Dermis blood vessel endothelial cell (primary cell): ENCODE measurements around the gene MTF1. TPM values are rescaled to one million over a fixed set of nuclear protein-coding genes. Genes with fewer than 3 reads are reported as not detected.

Experiments
- DNase-seq: peaks from one replicate; pipeline ENCODE4 v3.0.0; 2010
- total RNA-seq: library from RNA; depleted of rRNA; stranded (reverse); fragments of >200 nt; gene quantifications from 2 replicates; pipeline ENCODE4 v1.2.3, GENCODE V29; 2014

MTF1 gene
- total RNA-seq, 1 donor from 2014 or later = 2.4 TPM

DNA sequence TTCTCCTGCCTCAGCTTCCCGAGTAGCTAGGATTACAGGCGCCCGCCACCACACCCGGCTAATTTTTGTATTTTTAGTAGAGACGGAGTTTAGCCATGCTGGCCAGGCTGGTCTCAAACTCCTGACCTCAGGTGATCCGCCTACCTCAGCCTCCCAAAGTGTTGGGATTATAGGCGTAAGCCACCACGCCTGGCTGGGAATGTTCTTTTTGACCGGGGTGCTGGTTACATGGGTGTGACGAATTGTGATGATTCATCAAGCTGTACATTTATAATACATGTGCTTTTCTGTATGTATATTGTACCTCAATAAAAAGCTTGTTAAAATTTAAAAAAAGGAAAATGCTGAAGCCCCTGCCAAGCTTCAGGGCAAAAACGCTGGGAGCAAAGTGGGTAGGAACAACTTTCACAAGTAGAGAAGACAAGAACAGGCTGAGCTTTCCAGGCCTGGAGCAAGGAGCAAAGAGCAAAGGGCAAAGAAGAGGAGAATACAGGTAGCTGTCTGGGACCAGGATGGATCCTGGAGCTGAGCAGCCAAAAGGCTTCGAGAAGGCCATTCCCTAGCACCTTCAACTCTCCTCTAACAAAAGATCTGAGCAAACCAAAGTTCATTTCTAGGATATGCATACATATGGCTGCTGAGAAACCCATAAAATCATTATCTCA is 30.9 kb downstream of the MTF1 start:
- DNase-seq = no peak

DNA sequence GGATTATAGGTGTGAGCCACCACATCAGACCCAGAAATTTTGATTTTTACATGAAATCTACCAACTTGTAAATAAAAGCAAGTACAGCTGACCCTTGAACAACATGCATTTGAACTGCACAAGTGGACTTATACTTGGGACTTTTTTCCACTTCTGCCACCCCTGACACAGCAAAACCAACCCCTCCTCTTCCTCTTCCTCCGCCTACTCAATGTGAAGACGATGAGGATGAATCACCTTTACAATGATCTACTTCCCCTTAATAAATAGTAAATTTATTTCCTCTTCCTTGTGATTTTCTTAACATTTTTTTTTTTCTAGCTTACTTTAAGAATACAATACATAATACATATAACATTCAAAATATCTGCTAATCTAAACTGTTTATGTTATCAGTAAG is 33.9 kb downstream of the MTF1 start:
- DNase-seq = peak; percentile 41

DNA sequence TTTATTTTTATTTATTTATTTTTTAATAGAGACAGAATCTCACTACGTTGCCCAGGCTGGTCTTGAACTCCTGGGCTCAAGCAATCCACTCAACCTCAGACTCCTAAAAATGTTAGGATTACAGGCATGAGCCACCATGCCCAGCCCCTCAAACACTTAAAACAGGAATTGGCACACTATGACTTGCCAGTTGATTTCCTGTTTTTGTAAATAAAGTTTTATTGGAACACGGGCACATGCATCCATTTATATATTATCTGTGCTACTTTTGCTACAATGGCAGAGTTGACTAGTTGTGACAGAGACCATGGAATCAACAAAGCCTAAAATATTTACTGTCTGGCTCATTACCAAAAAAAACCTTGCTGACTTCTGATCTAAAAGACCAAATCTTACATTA is 35.4 kb downstream of the MTF1 start:
- no peak for DNase-seq

DNA sequence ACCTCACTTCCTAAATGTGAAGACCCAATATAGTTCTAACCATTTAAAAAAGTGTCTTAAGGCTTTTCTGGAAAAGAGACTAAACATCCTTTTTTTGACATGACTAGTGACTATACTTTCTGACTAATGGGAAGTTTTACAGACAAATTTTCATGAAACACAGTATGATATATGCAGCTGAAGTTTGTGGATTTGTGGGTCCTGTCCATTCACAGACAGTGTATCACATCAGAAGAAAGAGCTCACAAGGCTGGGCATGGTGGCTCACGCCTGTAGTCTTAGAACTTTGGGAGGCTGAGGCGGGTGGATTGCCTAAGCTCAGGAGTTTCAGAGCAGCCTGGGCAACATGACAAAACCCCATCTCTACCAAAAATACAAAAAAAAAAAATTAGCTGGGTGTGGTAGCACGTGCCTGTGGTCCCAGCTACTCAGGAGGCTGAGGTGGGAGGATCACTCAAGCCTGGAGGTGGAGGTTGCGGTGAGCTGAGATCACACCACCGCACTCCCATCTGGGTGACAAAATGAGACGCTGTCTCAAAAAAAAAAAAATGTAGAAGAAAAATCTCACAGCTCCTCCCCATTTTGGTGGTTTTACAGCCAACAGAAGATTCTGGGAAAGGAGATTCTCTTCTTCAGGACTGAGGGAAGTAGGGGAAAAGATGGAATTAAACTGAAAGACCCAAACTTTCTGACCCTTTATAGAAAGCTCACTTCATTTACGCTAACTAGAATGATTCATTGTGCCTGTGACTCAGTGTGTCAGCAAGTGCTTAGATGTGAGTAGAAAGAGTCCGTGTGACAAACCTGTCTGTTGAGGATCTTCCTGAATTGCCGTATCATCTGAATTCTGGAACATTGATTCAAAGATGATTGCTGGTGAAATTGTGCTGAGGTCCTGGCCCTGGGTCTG is 36.2 kb downstream of the MTF1 start:
- DNase-seq = peak; percentile 16

DNA sequence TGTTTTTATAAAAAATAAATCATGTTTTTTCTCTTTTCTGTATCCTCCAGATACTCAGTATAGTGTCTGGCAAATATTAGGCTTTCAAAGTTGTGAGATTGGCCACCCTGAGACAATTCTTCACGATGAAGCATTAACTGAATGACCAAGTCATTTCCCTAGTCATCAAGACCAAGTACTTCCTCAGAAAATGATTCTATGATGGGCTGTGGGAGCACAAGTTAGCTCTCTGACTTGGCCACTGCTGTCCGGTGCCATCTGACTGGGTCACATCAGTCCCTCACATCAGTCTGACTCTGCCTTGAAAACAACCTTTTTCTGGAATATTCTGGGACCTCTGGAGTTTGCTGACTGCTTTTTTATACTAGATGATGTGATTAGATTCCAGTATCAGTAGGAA is 37.9 kb downstream of the MTF1 start:
- no peak for DNase-seq

DNA sequence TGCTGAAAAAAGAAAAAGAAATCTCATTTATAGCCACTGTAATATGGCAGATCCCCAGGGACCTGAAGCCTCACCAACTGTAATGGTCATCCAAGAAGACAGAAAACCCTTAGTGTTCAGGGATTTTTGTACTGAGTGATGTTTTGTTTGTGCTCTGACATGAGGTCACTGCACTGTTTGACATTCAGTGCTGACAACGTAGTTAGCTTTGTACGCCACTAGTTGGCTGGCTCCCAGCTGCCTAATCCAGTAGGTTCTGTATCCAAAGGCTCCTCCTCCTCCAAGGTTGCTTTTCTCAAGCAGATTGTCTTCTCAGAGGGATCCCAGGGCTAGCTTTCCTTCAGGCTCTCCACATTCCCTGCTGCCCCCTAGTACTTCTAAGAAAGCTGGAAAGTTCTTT is 41.9 kb downstream of the MTF1 start:
- DNase-seq = no peak

DNA sequence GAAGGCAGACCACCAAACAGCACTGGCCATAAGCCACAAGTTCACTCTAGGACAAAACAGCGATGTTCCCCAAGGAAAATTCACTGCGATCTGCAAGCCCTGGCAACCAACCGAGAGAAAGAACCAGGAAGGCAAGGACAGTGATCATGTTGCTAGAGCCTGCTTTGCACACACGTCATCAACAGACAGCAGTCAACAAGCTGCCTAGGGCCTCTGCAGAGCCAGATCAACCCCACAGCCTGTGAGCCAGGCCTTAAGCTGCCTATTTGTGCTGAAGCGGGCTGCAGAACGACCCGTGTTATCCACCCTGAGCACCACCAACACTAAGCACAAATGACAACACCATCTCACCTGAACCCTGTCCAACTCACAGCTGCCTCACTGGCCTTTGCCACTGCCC is 45.1 kb downstream of the MTF1 start:
- DNase-seq = no peak

DNA sequence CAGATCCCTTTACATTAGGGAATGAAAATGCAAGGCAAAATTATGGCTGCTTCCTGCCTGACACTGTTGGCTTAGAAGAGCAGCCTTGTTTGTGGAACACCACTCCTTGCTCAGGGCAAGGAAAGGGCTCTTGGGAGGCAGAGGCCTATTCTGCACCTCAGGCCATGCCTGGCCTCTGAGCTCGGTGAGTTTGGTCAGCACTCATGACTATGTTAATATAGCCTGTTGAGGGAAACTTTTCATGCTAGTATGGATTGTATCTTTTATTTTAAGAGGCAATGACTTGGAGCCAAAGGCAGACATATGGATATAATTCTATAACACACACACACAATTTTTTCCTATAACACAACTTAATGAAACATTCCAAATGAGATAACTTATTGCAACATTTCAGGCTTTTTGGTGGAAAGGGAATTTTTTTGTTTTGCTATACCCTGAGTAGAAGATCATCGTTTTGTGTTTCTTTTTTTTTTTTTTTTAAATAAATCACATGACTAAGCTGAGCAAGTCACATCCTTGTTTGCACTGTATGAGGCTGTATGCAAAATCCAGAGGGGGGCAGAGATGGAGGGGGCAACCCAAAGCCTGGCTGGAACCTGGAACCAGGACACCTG is 45.8 kb downstream of the MTF1 start:
- DNase-seq = no peak

DNA sequence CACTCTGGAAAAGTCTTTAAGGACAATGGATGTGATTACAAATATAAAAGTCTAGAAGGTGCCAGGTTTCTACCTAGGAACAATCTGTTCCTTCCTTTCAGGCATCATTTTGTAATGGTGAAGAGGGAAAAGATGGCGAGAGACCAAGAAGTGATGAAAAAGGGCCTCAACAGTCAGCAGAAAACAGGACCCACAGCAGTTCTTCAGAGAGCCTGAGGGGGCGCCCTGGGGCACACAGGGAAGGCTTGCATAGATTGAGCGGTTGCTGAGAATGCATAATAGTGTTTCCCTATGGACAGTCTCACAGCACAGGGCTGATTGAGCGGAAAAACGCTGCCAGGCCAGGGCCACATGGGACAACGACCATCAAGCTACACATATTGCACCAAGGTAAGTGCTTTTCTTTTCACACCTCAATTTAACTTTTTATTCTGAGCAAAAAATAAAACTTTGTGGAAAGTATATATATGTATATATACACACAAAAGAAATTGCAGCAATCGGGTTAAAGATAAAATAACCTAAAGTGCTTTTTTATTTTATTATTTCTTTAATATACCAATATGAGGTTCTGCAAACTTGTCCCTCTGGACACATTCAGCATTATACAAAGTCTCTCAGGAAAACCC is 48.3 kb downstream of the MTF1 start:
- peak; percentile 88 for DNase-seq

DNA sequence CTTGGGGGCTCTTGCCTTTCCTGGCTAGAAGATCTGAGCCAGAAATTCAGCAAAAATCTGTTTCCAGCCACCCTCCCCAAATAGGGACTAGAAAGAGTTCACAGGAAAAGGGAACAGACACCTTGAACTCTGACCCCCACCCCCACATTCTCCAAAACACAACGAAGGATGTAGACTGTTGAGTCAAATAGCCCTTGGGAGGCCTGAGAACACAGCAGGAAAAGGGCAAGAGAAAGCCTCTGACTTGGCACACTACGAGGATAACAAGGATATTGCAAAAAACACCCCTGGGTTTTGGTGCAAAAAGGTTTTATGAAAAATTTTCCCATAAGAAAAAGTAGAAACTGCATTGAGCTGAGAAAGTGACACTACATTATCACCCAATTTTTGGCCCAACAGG is 49.5 kb downstream of the MTF1 start:
- no peak for DNase-seq

DNA sequence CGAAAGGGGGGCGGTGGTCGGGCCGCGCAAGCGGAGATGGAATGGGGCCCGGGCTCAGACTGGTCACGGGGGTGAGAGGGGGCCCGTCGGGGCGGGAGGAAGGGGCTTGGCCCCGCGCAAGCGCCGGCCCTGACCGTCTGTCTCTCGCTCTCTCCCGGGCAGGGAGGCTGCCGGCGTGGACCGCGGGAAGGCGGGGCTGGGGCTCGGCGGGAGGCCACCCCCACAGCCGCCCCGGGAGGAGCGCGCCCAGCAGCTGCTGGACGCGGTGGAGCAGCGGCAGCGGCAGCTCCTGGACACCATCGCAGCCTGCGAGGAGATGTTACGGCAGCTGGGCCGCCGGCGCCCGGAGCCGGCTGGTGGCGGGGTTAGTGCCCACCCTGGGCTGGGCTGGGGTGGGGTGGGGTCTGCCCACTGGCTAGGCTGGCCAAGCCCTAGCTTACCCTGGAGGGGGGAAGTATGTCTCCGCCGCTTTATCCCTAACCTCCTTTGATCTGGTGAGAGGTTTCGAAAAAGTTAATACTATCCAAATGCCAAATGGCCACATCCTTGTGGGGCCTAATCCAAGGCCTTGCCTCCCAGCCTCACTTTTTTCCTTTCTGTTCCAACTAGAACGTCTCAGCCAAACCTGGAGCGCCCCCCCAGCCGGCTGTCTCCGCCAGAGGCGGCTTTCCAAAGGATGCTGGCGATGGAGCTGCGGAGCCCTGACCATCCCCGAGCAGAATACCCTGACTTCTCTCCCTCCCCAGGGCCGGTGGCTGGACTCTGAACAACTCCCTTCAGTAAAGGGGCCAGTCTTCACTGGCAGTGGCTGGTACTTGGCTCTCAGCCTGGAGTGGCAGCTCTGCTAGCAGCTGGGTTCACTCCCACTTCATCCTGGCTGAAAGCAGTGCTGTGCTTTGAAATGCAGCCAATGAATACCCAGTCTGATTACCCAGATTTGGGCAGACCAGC is 50.7 kb downstream of the MTF1 start:
- peak; percentile 80 for DNase-seq

DNA sequence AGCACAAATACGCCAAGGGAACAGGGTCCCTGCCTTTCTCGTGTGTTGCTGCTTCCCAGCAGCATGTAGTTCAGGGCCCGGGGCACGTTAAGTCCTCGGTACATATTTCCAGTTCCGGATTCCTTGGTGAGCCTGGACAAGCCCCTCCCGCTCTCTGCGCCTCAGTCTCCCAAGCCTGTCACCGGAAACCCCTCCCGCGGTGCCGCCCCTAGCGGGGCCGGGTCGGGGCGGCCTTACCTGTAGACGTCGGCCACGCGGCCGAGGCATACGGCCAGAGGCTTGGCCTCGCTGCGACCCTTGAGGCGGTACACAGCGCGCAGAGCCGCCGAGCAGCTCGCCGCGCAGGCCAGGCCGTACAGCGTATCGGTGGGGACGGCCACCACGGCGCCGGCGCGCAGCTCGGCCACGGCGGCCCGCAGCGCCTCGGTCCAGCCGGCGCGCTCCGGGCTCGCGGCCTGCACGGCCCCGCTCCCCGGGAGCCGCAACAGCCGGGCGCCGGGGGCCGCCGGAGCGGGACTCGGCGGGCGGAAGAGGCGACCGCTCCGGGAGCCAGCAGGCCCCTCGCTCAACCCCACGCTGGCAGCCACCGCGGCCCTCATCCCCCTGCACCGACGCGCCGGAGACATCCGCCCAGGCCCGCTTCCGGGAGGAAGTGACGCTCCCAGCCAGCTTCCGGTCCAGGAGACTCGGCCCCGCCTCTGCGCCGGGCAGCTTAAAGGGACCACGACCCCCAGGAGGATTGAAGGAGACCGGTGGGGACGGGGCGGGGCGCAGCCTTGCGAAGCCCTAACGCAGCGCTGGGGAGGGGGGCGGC is 51.6 kb downstream of the MTF1 start, which contains the start of the genes C1orf122 and YRDC:
Gene C1orf122, plus strand, starts transcription at position 236 of the 814 bp plus-strand sequence. CDS start 615 bp downstream, outside the sequence.
Gene YRDC, minus strand, starts transcription at position 654 of the 814 bp plus-strand sequence. Its CDS starts 28 bp downstream, at position 626.
- peak; percentile 96 for DNase-seq

DNA sequence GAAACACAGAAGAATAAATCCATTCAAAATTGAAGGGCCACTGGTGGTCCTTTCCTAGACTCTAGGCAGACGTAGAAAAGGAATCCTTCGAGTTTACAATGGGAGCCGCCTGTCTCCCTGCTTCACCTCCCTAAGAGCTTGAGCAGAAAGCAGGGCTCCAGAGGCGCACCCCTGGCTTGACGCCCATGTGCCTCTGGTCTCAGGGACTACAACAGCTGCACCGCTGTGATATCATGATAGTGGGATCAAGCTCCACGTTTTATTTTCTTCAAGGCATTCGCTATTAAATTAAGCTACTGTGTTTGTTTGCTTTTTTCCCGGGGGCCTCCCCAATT is 52.2 kb downstream of the MTF1 start:
- no peak for DNase-seq

DNA sequence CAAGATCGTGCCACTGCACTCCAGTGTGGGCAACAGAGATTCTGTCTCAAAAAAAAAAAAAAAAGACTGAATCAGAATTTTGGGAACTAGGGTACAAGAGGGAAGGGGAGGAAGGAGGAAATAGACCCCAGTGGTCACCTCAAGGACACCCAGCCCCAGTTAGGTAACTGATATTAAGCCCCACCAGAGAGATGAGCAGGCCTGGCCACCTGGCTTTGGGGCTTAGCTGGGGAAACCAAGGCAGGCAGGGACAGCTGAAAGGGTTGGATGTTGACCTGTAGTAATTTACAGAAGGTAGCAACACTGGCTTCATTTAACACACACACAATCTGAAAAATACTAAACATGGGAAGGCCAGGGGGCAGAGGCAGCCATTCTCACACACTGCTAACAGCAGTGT is 57.0 kb downstream of the MTF1 start:
- DNase-seq = no peak

DNA sequence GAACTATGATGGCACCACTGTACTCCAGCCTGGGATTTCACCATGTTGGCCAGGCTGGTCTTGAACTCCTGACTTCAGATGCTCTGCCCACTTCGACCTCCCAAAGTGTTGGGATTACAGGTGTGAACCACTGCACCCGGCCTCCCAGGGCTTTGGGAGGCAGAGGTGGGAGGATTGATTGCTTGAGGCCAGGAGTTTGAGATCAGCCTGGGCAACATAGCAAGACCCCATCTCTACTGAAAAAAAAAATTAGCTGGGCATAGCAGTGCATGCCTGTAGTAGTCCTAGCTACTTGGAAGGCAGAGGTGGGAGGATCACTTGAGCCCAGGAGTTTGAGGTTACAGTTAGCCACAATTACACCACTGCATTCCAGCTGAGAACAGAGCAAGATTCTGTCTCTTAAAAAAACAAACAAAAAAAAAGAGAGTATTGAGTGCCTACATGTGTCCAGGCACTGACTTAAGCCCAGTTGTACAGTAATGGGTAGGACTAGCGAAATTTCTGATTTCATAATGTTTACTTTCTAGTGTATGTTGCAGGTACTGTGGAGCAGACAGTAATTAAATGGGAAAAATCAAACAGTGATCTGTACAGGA is 61.5 kb downstream of the MTF1 start:
- DNase-seq = no peak

DNA sequence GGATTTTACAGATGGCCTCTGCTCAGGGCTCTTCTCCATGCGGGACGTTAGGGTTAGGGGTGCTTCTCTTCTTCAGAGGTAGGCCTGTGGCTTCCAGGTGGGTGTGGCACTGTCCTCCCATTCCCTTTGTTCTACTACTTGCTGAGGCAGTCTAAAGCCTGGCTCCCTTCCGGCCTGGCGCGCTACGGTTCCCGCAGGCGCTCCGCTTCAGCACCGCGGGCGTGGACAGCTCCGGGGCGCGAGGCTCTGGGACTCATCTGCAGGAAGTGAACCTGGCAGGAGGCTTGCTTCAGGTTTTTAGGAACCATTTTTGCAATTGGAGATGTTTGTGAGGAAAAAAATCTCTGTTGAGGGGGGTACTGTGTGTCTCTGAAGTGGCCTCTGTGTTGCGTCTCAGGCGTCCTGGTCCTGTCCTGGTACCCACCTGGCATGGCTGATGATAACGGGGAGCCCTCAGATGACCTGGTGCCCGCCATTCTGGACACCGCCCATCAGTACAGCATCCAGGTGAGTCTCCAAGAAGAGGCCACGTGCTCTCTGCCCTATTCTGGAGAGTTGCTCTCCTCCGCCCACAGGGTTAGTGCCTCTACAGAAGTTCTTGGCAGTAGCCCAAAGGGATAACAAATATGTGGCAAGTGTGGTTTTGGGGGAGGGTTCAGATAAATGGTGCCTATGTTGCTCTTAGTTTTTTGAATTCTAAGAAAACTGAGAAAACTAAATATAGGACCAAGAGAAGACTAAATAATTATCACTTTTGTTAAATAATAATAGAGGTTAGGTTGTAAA is 63.9 kb downstream of the MTF1 start:
- DNase-seq = peak; percentile 60

DNA sequence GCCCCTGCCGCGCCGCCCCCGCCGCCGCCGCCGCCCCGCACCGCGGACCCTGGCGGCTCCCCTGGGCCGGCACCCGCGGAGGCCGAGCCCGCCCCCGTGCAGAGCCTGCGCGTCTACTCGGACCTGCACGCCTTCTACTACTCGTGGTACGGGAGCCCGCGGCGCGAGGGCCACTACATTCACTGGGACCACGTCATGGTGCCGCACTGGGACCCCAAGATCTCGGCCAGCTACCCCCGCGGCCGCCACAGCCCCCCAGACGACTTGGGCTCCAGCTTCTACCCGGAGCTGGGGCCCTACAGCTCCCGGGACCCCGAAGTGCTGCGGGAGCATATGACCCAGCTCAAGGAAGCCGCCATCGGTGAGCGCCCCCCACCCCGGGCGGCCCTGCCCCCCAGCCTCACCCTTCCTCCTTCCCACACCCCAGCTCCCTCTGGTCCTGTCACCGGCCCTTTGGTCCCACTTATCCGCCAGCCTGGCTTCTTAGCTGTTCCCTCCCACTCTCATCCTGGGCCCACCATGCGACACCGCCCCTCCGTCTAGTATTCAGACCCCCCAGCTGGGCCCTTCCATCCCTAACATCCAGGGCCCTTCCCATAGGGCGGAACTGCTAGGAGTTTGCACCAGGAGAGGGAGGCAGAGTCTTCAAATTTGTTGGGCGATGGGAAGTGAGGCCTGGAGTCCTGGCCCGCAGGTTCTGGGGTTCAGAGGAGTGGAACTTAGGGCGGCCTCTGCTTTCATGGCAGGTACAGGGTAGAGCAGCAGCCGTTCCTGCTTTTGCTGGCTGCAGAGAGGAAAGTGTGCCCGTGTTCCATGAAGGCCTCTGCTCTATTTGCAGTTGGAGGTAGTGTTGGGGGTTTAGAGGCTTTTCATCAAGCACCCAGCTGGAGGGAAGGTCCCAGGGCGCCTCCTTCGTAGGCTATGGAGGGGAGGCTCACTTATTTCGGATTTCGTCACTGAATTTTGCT is 64.7 kb downstream of the MTF1 start:
- no peak for DNase-seq

DNA sequence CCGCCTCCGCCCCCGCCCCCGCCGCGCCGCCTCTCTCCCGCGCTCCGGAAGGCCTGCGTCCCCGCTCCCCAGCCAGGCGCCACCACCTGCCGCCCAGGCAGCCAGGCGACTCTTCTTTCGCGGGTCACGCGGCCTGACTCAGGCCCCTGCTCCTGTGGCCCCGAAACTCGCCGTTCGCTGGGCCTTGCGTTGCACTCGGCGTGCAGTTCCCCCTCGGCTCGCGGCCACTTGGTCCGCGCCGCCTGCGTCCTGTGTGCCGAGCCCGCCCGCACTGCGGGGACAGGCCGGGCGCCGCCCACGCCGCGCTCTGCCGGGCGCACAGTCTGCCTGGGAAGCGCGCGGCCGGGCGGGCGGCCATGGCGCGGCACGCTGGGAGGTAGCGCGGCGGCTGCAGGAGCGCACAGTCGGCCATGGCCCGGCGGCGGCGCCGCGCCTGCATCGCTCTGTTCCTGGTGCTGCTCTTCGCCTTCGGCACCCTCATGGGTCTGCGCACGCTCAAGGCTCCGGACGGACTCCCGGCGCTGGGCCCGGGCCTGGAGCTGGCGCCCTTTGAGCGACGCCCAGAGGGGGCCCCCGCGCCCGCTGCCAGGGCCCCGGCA is 65.5 kb downstream of the MTF1 start, which contains the start of gene MANEAL:
Gene MANEAL, plus strand, starts transcription at position 75 of the 599 bp plus-strand sequence. Its CDS starts 336 bp downstream, at position 411.
- DNase-seq = peak; percentile 63
